Hepatocyte (in vitro differentiated cells): ENCODE data around the gene HLA-DMB. TPM values are rescaled to one million over a fixed set of nuclear protein-coding genes. Genes with fewer than 3 reads are reported as not detected.

ENCODE experiments used
- DNase-seq: peaks from one replicate; pipeline ENCODE4 v3.0.0-alpha.2; 2016; ENCODE audit warnings: low spot score
- H2AFZ ChIP-seq: fragments of 200-600 bp; sonication (generic); 2 replicates; pipeline ENCODE4 v1.6.0; 2016; ENCODE audit warnings: antibody characterized with exemption, mild to moderate bottlenecking
- H3K27ac ChIP-seq: fragments of 200-600 bp; sonication (generic); 2 replicates; pipeline ENCODE4 v1.5.1; 2016; ENCODE audit warnings: mild to moderate bottlenecking
- H3K27me3 ChIP-seq: fragments of 200-600 bp; sonication (generic); 2 replicates; pipeline ENCODE4 v1.6.1; 2016
- H3K36me3 ChIP-seq: fragments of 200-600 bp; sonication (generic); replicated peaks from 2 replicates; pipeline ENCODE4 v1.5.1; 2016; ENCODE audit warnings: low read depth; ENCODE audit not compliant: insufficient read depth
- H3K4me1 ChIP-seq: fragments of 200-600 bp; sonication (generic); 2 replicates; pipeline ENCODE4 v1.5.1; 2016; ENCODE audit warnings: mild to moderate bottlenecking, moderate library complexity; ENCODE audit not compliant: insufficient read depth
- H3K4me2 ChIP-seq: fragments of 200-600 bp; sonication (generic); 2 replicates; pipeline ENCODE4 v1.6.0; 2016
- H3K4me3 ChIP-seq: fragments of 200-600 bp; sonication (generic); 2 replicates; pipeline ENCODE4 v1.5.1; 2016; ENCODE audit warnings: mild to moderate bottlenecking
- H3K79me2 ChIP-seq: fragments of 200-600 bp; sonication (generic); 2 replicates; pipeline ENCODE4 v1.6.0; 2017; ENCODE audit warnings: mild to moderate bottlenecking
- H3K9me2 ChIP-seq: fragments of 200-600 bp; sonication (generic); replicated peaks from 2 replicates; pipeline ENCODE4 v1.6.0; 2017; ENCODE audit warnings: mild to moderate bottlenecking; ENCODE audit not compliant: insufficient read depth
- H3K9me3 ChIP-seq: fragments of 200-600 bp; sonication (generic); 2 replicates; pipeline ENCODE4 v1.5.1; 2016; ENCODE audit warnings: low read depth, mild to moderate bottlenecking
- H4K20me1 ChIP-seq: fragments of 200-600 bp; sonication (generic); 2 replicates; pipeline ENCODE4 v1.6.0; 2016; ENCODE audit warnings: mild to moderate bottlenecking; ENCODE audit not compliant: insufficient read depth, poor library complexity, severe bottlenecking
- CTCF ChIP-seq: fragments of 200-600 bp; sonication (generic); IDR thresholded peaks from 2 replicates; pipeline ENCODE4 v1.5.1; 2016; ENCODE audit warnings: antibody characterized with exemption, mild to moderate bottlenecking; ENCODE audit not compliant: poor library complexity
- EZH2 ChIP-seq: fragments of 200-600 bp; sonication (generic); IDR thresholded peaks from 2 replicates; pipeline ENCODE4 v1.6.1; 2016; ENCODE audit warnings: antibody characterized with exemption, mild to moderate bottlenecking, borderline replicate concordance
- EZH2phosphoT487 ChIP-seq: fragments of 200-600 bp; sonication (generic); IDR thresholded peaks from one replicate; pipeline ENCODE4 v1.6.1; 2018; ENCODE audit warnings: antibody characterized with exemption, mild to moderate bottlenecking, low read depth, moderate library complexity; ENCODE audit not compliant: unreplicated experiment, severe bottlenecking
- WGBS: methylation state at CpG from one replicate; pipeline ENCODE4 v1.1.6; 2016; ENCODE audit warnings: low lambda C conversion rate; ENCODE audit errors: missing lambda C conversion rate; 5-methylcytosine and 5-hydroxymethylcytosine counted together
- polyA plus RNA-seq: library from polyadenylated mRNA; unstranded; fragments of >200 nt; fragmentation: Nextera tagmentation; extraction: Ambion mirVana; gene quantifications from 2 replicates; pipeline ENCODE4 v1.2.1, GENCODE V29; 2016
- small RNA-seq: library from RNA; depleted of rRNA; stranded (forward); fragments of <200 nt; gene quantifications from one replicate; pipeline ENCODE3, GENCODE V24; 2014
- total RNA-seq: library from RNA; depleted of rRNA; stranded (reverse); fragments of >200 nt; gene quantifications from 2 replicates; pipeline ENCODE4 v1.2.3, GENCODE V29; 2014

HLA-DMB gene
- total and polyA plus RNA-seq, 2 experiments from 2014 or later, result 1.00 to 1.7 TPM

- DNase-seq, result no peak
- H3K36me3 ChIP-seq, result no peaks in the 10 kb centered on the region
- H3K4me2 ChIP-seq, result no peak overlapping the region
- no peak overlapping the region for H3K27ac ChIP-seq
- WGBS, result 66% methylated on average over 3 of the region's 3 CpGs
- no peak for TF ChIP-seq EZH2
- no peak for TF ChIP-seq EZH2phosphoT487
- TF ChIP-seq CTCF, result no peak
- no peaks in the 10 kb centered on the region for H3K4me1 ChIP-seq
- H2AFZ ChIP-seq, result no peak overlapping the region
- no peaks in the 10 kb centered on the region for H4K20me1 ChIP-seq
- no peaks in the 10 kb centered on the region for H3K79me2 ChIP-seq
- H3K4me3 ChIP-seq, result no peak overlapping the region
- H3K9me3 ChIP-seq, result no peaks in the 10 kb centered on the region
- no peaks in the 10 kb centered on the region for H3K9me2 ChIP-seq
- H3K27me3 ChIP-seq, result peaks cover 6% of the 10 kb centered on the region
These were observed 54.0 kb downstream of the HLA-DMB start for GRCh38 chr6:32886681-32887383.

GRCh38 chr6:32885698-32886286 lies 55.0 kb downstream of the HLA-DMB start:
- no peaks in the 10 kb centered on the region for H3K36me3 ChIP-seq
- peak; percentile 81 for DNase-seq
- H3K4me3 ChIP-seq, result no peak overlapping the region

More at GRCh38 chr6:32885698-32886286, 55.0 kb downstream of the HLA-DMB start:
- TF ChIP-seq CTCF (peak; percentile 69), EZH2 (no peak), EZH2phosphoT487 (no peak)
- no peak overlapping the region for H3K4me2 ChIP-seq
- WGBS, result 46% methylated on average over 4 of the region's 4 CpGs
- H2AFZ ChIP-seq, result no peak overlapping the region
- no peak overlapping the region for H3K27ac ChIP-seq
- peaks cover 6% of the 10 kb centered on the region for H3K27me3 ChIP-seq
- H3K4me1 ChIP-seq, result no peaks in the 10 kb centered on the region
- no peaks in the 10 kb centered on the region for H3K9me2 ChIP-seq
- H3K79me2 ChIP-seq, result no peaks in the 10 kb centered on the region
- no peaks in the 10 kb centered on the region for H3K9me3 ChIP-seq
- H4K20me1 ChIP-seq, result no peaks in the 10 kb centered on the region

Small RNAs within 50 kb of the gene (small RNA-seq; reads per million reads assigned to genes)
- gene HLA-Z, result not detected

Other genes starting within 250 kb of the HLA-DMB start
- not detected in 2 replicates for gene HLA-DQA2, start 199.6 kb downstream of the HLA-DMB start, total RNA-seq
- gene HLA-DQA2, start 199.6 kb downstream of the HLA-DMB start, polyA plus RNA-seq, result not detected in 2 replicates
- gene HLA-DQB2, start 177.5 kb downstream of the HLA-DMB start, total RNA-seq, result not detected in 2 replicates
- gene HLA-DQB2, start 177.5 kb downstream of the HLA-DMB start, polyA plus RNA-seq, result not detected in 2 replicates
- gene HLA-DOB, start 124.0 kb downstream of the HLA-DMB start, total RNA-seq, result not detected in 2 replicates
- 0.94 TPM in 1 of 2 replicates, not detected in the other for gene HLA-DOB, start 124.0 kb downstream of the HLA-DMB start, polyA plus RNA-seq
- gene TAP2, start 102.3 kb downstream of the HLA-DMB start, total RNA-seq, result 5.9 and 11.7 TPM in 2 replicates
- gene TAP2, start 102.3 kb downstream of the HLA-DMB start, polyA plus RNA-seq, result 1.2 and 1.7 TPM in 2 replicates
- gene PSMB8, start 97.0 kb downstream of the HLA-DMB start, total RNA-seq, result 19.1 and 25.7 TPM in 2 replicates
- 18.6 and 36.7 TPM in 2 replicates for gene PSMB8, start 97.0 kb downstream of the HLA-DMB start, polyA plus RNA-seq
- gene TAP1, start 87.3 kb downstream of the HLA-DMB start, total RNA-seq, result 13.7 and 15.2 TPM in 2 replicates
- gene TAP1, start 87.3 kb downstream of the HLA-DMB start, polyA plus RNA-seq, result 11.0 and 14.1 TPM in 2 replicates
- gene PSMB9, start 86.8 kb downstream of the HLA-DMB start, total RNA-seq, result 1.3 TPM in 1 of 2 replicates, not detected in the other
- 3.1 and 3.3 TPM in 2 replicates for gene PSMB9, start 86.8 kb downstream of the HLA-DMB start, polyA plus RNA-seq
- 9.0 and 9.5 TPM in 2 replicates for gene HLA-DMA, start 12.1 kb upstream of the HLA-DMB start, total RNA-seq
- gene HLA-DMA, start 12.1 kb upstream of the HLA-DMB start, polyA plus RNA-seq, result 4.7 and 9.2 TPM in 2 replicates
- gene BRD2, start 27.6 kb upstream of the HLA-DMB start, total RNA-seq, result 132 and 133 TPM in 2 replicates
- 106 and 118 TPM in 2 replicates for gene BRD2, start 27.6 kb upstream of the HLA-DMB start, polyA plus RNA-seq
- gene HLA-DOA, start 68.6 kb upstream of the HLA-DMB start, total RNA-seq, result 1.4 and 2.0 TPM in 2 replicates
- gene HLA-DOA, start 68.6 kb upstream of the HLA-DMB start, polyA plus RNA-seq, result 0.79 and 0.83 TPM in 2 replicates
- 2.6 and 5.3 TPM in 2 replicates for gene HLA-DPA1, start 132.6 kb upstream of the HLA-DMB start, total RNA-seq
- gene HLA-DPA1, start 132.6 kb upstream of the HLA-DMB start, polyA plus RNA-seq, result 1.7 and 4.7 TPM in 2 replicates
- gene HLA-DPB1, start 135.0 kb upstream of the HLA-DMB start, total RNA-seq, result 18.0 and 22.1 TPM in 2 replicates
- gene HLA-DPB1, start 135.0 kb upstream of the HLA-DMB start, polyA plus RNA-seq, result 12.4 and 16.0 TPM in 2 replicates